GM23248 (cell line): ENCODE measurements around the gene C1QTNF6.

Experiments
- EZH2 ChIP-seq: fragments of 200-600 bp; sonication (generic); IDR thresholded peaks from 2 replicates; pipeline ENCODE4 v1.6.1; 2018; ENCODE audit warnings: antibody characterized with exemption, mild to moderate bottlenecking; ENCODE audit not compliant: insufficient read depth, poor library complexity, severe bottlenecking
- EZH2phosphoT487 ChIP-seq: fragments of 200-600 bp; sonication (generic); IDR thresholded peaks from 2 replicates; pipeline ENCODE4 v1.6.1; 2018; ENCODE audit warnings: antibody characterized with exemption, moderate library complexity, mild to moderate bottlenecking, low read depth; ENCODE audit not compliant: insufficient read depth

- TF ChIP-seq EZH2phosphoT487 = no peak
- TF ChIP-seq EZH2 = no peak
Measured at GRCh38 chr22:37140686-37141323, 47.2 kb downstream of the C1QTNF6 start.
